ENCODE measurements around the gene CAPN1. TPM values are rescaled to one million over a fixed set of nuclear protein-coding genes. Genes with fewer than 3 reads are reported as not detected.

Gene CAPN1
- total RNA-seq, 1 experiment from 2014 or later: 238 TPM

DNA sequence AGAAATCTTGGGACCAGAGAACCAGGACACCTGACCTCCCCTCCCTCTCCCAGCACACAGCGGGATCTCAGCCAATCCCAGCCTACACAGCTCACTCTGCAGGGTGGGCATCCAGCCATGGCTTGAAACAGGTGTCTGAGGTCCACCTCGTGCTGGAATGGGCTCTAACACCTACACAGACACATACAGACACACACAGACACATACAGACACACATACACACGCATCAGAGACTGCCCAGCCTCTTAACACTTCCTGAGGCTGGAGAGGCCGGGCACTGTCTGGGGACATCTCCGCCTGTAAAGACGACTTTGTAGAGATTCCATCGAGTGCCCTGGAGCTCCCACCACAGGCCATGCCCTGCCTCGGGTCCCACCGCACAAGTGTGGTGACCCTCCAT lies 36.7 kb downstream of the CAPN1 start:
- ChIA-PET CTCF (no interaction called here), POLR2A (interaction anchor here (0.6 kb wide), 1 partner anchor 96 kb away, joined by 5 read pairs; no protein-coding TSS in a partner anchor)
- H3K27me3 Mint-ChIP-seq (ENCODE audit: insufficient read depth, unreplicated experiment): no peaks in the 10 kb centered on the region
- peaks cover 11% of the 10 kb centered on the region for H3K9me3 Mint-ChIP-seq (ENCODE audit: unreplicated experiment)
- H3K36me3 Mint-ChIP-seq (ENCODE audit: insufficient read depth, unreplicated experiment): peaks cover 16% of the 10 kb centered on the region
- Histone ChIP-seq H3K36me3 (ENCODE audit: control insufficient read depth, insufficient read depth, low read length) (no peaks in the 10 kb centered on the region), H3K4me3 (ENCODE audit: low read depth, low read length) (no peak overlapping the region), H3K4me1 (no peaks in the 10 kb centered on the region), H3K27me3 (replicated peaks; ENCODE audit: control insufficient read depth, insufficient read depth, low read length) (no peaks in the 10 kb centered on the region), H3K9me3 (no peaks in the 10 kb centered on the region)
- DNase-seq: no peak
- H3K4me1 Mint-ChIP-seq (ENCODE audit: low read depth, unreplicated experiment): peaks cover 21% of the 10 kb centered on the region
- BruUV-seq (replicated peaks): no TSS peak
- TF ChIP-seq, protein P1, sequence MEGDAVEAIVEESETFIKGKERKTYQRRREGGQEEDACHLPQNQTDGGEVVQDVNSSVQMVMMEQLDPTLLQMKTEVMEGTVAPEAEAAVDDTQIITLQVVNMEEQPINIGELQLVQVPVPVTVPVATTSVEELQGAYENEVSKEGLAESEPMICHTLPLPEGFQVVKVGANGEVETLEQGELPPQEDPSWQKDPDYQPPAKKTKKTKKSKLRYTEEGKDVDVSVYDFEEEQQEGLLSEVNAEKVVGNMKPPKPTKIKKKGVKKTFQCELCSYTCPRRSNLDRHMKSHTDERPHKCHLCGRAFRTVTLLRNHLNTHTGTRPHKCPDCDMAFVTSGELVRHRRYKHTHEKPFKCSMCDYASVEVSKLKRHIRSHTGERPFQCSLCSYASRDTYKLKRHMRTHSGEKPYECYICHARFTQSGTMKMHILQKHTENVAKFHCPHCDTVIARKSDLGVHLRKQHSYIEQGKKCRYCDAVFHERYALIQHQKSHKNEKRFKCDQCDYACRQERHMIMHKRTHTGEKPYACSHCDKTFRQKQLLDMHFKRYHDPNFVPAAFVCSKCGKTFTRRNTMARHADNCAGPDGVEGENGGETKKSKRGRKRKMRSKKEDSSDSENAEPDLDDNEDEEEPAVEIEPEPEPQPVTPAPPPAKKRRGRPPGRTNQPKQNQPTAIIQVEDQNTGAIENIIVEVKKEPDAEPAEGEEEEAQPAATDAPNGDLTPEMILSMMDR (IDR thresholded peaks at IDR 0.05; ENCODE audit: insufficient read depth in 1 of 2, low read depth in 1 of 2, low read length in 1 of 2, severe bottlenecking in 1 of 2, unreplicated experiment in 1 of 2): no peak
- H3K4me3 Mint-ChIP-seq (ENCODE audit: unreplicated experiment): no peak overlapping the region
- H3K27ac Mint-ChIP-seq (ENCODE audit: unreplicated experiment): no peak overlapping the region
- intact Hi-C loops (cut with micrococcal nuclease; ENCODE audit: unreplicated experiment): no loop called here

- BruUV-seq (replicated peaks): no TSS peak
- intact Hi-C loops (cut with micrococcal nuclease; ENCODE audit: unreplicated experiment): no loop called here
- CTCF ChIA-PET: interaction anchor here (0.9 to 1.0 kb wide), 2 partner anchors 55 to 291 kb away, joined by 3 to 5 read pairs; no protein-coding TSS in a partner anchor
These were observed 38.1 kb downstream of the CAPN1 start for GRCh38 chr11:65219930-65220213.

DNA sequence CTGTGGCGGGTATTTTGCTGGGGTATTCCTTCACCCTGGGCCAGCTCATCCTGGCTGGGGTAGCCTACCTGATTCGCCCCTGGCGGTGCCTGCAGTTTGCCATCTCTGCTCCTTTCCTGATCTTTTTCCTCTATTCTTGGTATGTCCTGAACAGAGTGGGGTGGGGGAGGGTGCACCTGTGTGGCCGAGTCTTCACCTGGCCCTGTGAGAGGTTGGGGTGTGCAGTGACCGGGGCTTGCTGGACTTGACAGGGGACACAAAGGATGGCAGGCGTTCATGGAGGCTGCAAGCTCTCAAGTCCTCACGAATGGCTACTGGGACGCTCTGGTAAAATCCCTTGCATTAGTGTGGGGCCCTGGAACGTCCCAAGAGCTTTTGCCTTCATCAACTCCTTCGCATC lies 39.3 kb downstream of the CAPN1 start:
- POLR2A ChIA-PET: no interaction called here
- Histone ChIP-seq H3K4me1 (peaks cover 14% of the 10 kb centered on the region), H3K36me3 (ENCODE audit: control insufficient read depth, insufficient read depth, low read length) (no peaks in the 10 kb centered on the region), H3K4me3 (ENCODE audit: low read depth, low read length) (no peak overlapping the region), H3K27me3 (replicated peaks; ENCODE audit: control insufficient read depth, insufficient read depth, low read length) (no peaks in the 10 kb centered on the region), H3K9me3 (no peaks in the 10 kb centered on the region)
- Mint-ChIP-seq H3K27me3 (ENCODE audit: insufficient read depth, unreplicated experiment) (no peaks in the 10 kb centered on the region), H3K4me3 (ENCODE audit: unreplicated experiment) (no peak overlapping the region), H3K9me3 (ENCODE audit: unreplicated experiment) (peaks cover 1% of the 10 kb centered on the region), H3K36me3 (ENCODE audit: insufficient read depth, unreplicated experiment) (peaks cover under 1% of the 10 kb centered on the region), H3K4me1 (ENCODE audit: low read depth, unreplicated experiment) (peaks cover 22% of the 10 kb centered on the region), H3K27ac (ENCODE audit: unreplicated experiment) (no peak overlapping the region)
- DNase-seq: no peak
- TF ChIP-seq, protein P1 (IDR thresholded peaks at IDR 0.05; ENCODE audit: insufficient read depth in 1 of 2, low read depth in 1 of 2, low read length in 1 of 2, severe bottlenecking in 1 of 2, unreplicated experiment in 1 of 2): no peak
- no TSS peak for BruUV-seq (replicated peaks)
- CTCF ChIA-PET: no interaction called here
- intact Hi-C loops (cut with micrococcal nuclease; ENCODE audit: unreplicated experiment): no loop called here

More at GRCh38 chr11:65219930-65220213, 38.1 kb downstream of the CAPN1 start:
- Histone ChIP-seq H3K27me3 (replicated peaks; ENCODE audit: control insufficient read depth, insufficient read depth, low read length) (no peaks in the 10 kb centered on the region), H3K4me1 (peaks cover 3% of the 10 kb centered on the region), H3K4me3 (ENCODE audit: low read depth, low read length) (no peak overlapping the region), H3K9me3 (no peaks in the 10 kb centered on the region), H3K36me3 (ENCODE audit: control insufficient read depth, insufficient read depth, low read length) (no peaks in the 10 kb centered on the region)
- Mint-ChIP-seq H3K36me3 (ENCODE audit: insufficient read depth, unreplicated experiment) (peaks cover 8% of the 10 kb centered on the region), H3K27me3 (ENCODE audit: insufficient read depth, unreplicated experiment) (no peaks in the 10 kb centered on the region), H3K9me3 (ENCODE audit: unreplicated experiment) (peaks cover 11% of the 10 kb centered on the region), H3K27ac (ENCODE audit: unreplicated experiment) (no peak overlapping the region), H3K4me1 (ENCODE audit: low read depth, unreplicated experiment) (peaks cover 27% of the 10 kb centered on the region), H3K4me3 (ENCODE audit: unreplicated experiment) (no peak overlapping the region)
- POLR2A ChIA-PET: no interaction called here
- DNase-seq: no peak
- TF ChIP-seq, protein P1 (IDR thresholded peaks at IDR 0.05; ENCODE audit: insufficient read depth in 1 of 2, low read depth in 1 of 2, low read length in 1 of 2, severe bottlenecking in 1 of 2, unreplicated experiment in 1 of 2): no peak
